B cell (primary cell): ENCODE data around the gene JARID2. TPM values are rescaled to one million over a fixed set of nuclear protein-coding genes. Genes with fewer than 3 reads are reported as not detected.

Experiments used
- ATAC-seq: fragments of 200-7000 bp; cut with Tn5 transposase; one replicate; pipeline ENCODE4 v1.10.0; 2021; ENCODE audit warnings: low read depth, mild to moderate bottlenecking, moderate number of reproducible peaks, moderate library complexity
- CTCF ChIA-PET: fragments of 350-600 bp; sonication (Branson Sonifier 250); formaldehyde crosslinking; loops from one replicate; lab custom pipeline; 2021; ENCODE audit warnings: antibody characterized with exemption, inconsistent platforms; lab: Charles Lee
- POLR2A ChIA-PET: fragments of 350-600 bp; sonication (Branson Sonifier 250); formaldehyde crosslinking; loops from one replicate; lab custom pipeline; 2021; ENCODE audit warnings: antibody characterized with exemption; lab: Charles Lee
- DNase-seq: peaks from one replicate; pipeline ENCODE4 v3.0.0; 2013
- H2AFZ ChIP-seq: 2 replicates; pipeline ENCODE4 v1.6.1; 2012; ENCODE audit warnings: mild to moderate bottlenecking, low read depth, low read length; ENCODE audit not compliant: insufficient read depth, poor library complexity, severe bottlenecking
- H3K27ac ChIP-seq, 2 donors: 1 replicate in 1 of 2; 2 replicates in 1 of 2; pipeline ENCODE4 v1.5.1; 2012 to 2013; ENCODE audit warnings: low read length in 2 of 2, mild to moderate bottlenecking in 2 of 2, moderate library complexity in 1 of 2
- H3K27me3 ChIP-seq, 4 experiments: fragments of 200-600 bp in 1 of 4; sonication (generic) in 1 of 4; replicated peaks in 1 of 4; 1 replicate in 2 of 4; 2 replicates in 2 of 4; pipeline versions ENCODE4 v1.6.1 to v1.7.0; 2013 to 2016; ENCODE audit warnings: low read length in 3 of 4, mild to moderate bottlenecking in 2 of 4, mixed read lengths in 1 of 4, moderate library complexity in 1 of 4; ENCODE audit not compliant: insufficient read depth in 4 of 4, control insufficient read depth in 3 of 4; ENCODE audit errors: control extremely low read depth in 1 of 4
- H3K36me3 ChIP-seq, 2 experiments: replicated peaks in 1 of 2; 1 replicate in 1 of 2; 2 replicates in 1 of 2; pipeline versions ENCODE4 v1.6.1 to v1.7.1; 2013; ENCODE audit warnings: low read length in 1 of 2; ENCODE audit not compliant: insufficient read depth in 2 of 2, control insufficient read depth in 1 of 2; ENCODE audit errors: control extremely low read depth in 1 of 2, extremely low read depth in 1 of 2
- H3K4me1 ChIP-seq, 2 donors: fragments of 200-600 bp in 1 of 2; sonication (generic) in 1 of 2; 1 replicate in 1 of 2; 2 replicates in 1 of 2; pipeline versions ENCODE4 v1.5.1 to v1.6.1; 2013 to 2017; ENCODE audit warnings: low read length in 2 of 2; ENCODE audit not compliant: control insufficient read depth in 2 of 2, insufficient read depth in 2 of 2
- H3K4me2 ChIP-seq: replicated peaks from 2 replicates; pipeline ENCODE3; 2012; ENCODE audit warnings: mild to moderate bottlenecking, low read depth, low read length; ENCODE audit not compliant: poor library complexity, severe bottlenecking
- H3K4me3 ChIP-seq, 5 experiments: fragments of 200-600 bp in 1 of 5; sonication (generic) in 1 of 5; 1 replicate in 3 of 5; 2 replicates in 2 of 5; pipeline versions ENCODE4 v1.5.1 to v1.7.0; 2011 to 2016; ENCODE audit warnings: low read length in 4 of 5, mild to moderate bottlenecking in 4 of 5, low read depth in 2 of 5, control low read depth in 1 of 5, moderate library complexity in 1 of 5; ENCODE audit not compliant: insufficient read depth in 1 of 5; ENCODE audit errors: control extremely low read depth in 1 of 5, extremely low read depth in 1 of 5
- H3K79me2 ChIP-seq: fragments of 200-600 bp; sonication (generic); one replicate; pipeline ENCODE4 v1.6.0; 2016; ENCODE audit warnings: low read length; ENCODE audit not compliant: control insufficient read depth, insufficient read depth
- H3K9ac ChIP-seq: fragments of 200-600 bp; sonication (generic); 2 replicates; pipeline ENCODE4 v1.6.1; 2017; ENCODE audit warnings: mild to moderate bottlenecking, low read length, moderate library complexity
- H3K9me3 ChIP-seq, 3 donors: one replicate each; pipeline versions ENCODE4 v1.6.1 to v1.7.1; 2013; ENCODE audit warnings: low read length in 2 of 3; ENCODE audit not compliant: control insufficient read depth in 2 of 3, insufficient read depth in 1 of 3; ENCODE audit errors: control extremely low read depth in 1 of 3
- H4K20me1 ChIP-seq: 2 replicates; pipeline ENCODE4 v1.6.0; 2012; ENCODE audit warnings: mild to moderate bottlenecking, low read length; ENCODE audit not compliant: insufficient read depth, control insufficient read depth, poor library complexity, severe bottlenecking
- H3K27ac Mint-ChIP-seq: one replicate; pipeline ENCODE4 v1.8.0; 2021; ENCODE audit warnings: mixed read lengths
- H3K27me3 Mint-ChIP-seq: one replicate; pipeline ENCODE4 v1.8.0; 2021; ENCODE audit warnings: mixed read lengths
- H3K4me1 Mint-ChIP-seq: one replicate; pipeline ENCODE4 v1.8.0; 2021; ENCODE audit warnings: mixed read lengths
- H3K4me3 Mint-ChIP-seq: one replicate; pipeline ENCODE4 v1.8.0; 2021; ENCODE audit warnings: mixed read lengths
- H3K9me3 Mint-ChIP-seq: one replicate; pipeline ENCODE4 v1.8.0; 2022; ENCODE audit warnings: mixed read lengths; ENCODE audit not compliant: insufficient read depth
- EZH2 ChIP-seq: IDR thresholded peaks from 2 replicates; pipeline ENCODE4 v1.6.1; 2012; ENCODE audit warnings: borderline replicate concordance, low read depth, mild to moderate bottlenecking, moderate library complexity, low read length; ENCODE audit not compliant: insufficient read depth, poor library complexity, severe bottlenecking
- WGBS: methylation state at CpG from one replicate; pipeline ENCODE4 v1.1.5; 2013; ENCODE audit warnings: missing lambda C conversion rate; ENCODE audit not compliant: insufficient coverage; 5-methylcytosine and 5-hydroxymethylcytosine counted together
- intact Hi-C: fragments of 100-400 bp; cut with micrococcal nuclease; formaldehyde crosslinking; loops from one replicate; pipeline ENCODE4 v1.10.0; 2022
- polyA plus RNA-seq: library from polyadenylated mRNA; depleted of rRNA; stranded (reverse); fragments of >200 nt; gene quantifications from 2 replicates; pipeline ENCODE4 v1.2.3, GENCODE V29; 2012
- total RNA-seq, 2 donors: library from RNA; stranded (reverse); fragments of 120-200 nt in 1 of 2; gene quantifications; 1 replicate in 1 of 2; 2 replicates in 1 of 2; pipeline versions ENCODE4 v1.2.3 to v1.2.4, GENCODE V29; 2013 to 2022
- TF ChIP-seq, protein P1 (sequence below): fragments of 200-600 bp; IDR thresholded peaks from one replicate; pipeline ENCODE4 v1.8.0; 2022; ENCODE audit warnings: antibody characterized with exemption, mild to moderate bottlenecking

JARID2 gene
- total and polyA plus RNA-seq, 2 donors (not counting 1 experiment from before 2014, with no cell fraction given): 11.0 to 58.1 TPM

DNA sequence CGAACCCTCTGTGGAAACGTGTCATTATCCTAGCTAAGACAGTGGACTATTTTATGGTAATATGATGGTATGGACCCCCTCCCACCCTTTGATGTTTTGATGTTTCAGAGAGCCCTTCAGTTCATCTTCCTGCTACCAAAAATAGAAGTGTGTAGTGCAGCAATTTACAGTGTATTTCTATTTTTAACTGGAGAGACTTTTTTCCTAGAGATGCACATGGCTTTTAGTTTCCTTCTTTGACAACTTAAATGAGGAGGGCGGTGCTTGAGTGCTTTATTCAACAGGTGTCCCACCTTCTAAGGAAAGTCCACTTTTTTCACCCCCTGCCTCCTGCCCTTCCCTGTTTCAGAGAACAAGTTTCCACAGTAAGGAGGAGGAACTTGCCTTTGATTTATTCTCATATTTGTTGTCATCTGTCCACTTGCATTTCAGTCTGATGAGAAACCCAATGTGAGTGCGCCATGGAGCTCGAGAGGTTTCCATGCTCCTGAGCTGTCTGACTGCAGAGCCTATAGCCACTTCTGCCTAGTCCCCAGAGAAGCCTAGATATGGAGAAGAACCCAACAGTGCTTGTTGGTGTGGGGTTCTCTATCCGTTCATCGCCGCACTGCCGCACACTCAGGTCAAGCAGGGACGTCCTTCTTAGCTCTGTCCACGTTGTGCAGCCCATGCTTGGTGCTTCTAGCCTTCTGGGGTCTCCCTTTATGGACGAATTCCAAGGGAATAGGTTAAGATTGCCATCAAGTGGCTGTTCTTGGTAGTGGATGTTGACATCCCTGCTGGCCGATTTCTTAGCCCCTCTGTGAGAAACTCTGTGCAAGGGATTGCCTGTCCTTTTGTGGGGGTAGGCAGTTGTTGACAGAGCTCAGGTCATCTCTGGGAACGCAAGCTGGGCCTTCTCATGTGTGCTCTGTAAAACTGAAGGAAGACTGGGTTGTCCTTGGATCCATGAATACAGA is 144.2 kb downstream of the JARID2 start:
- Histone ChIP-seq H3K27me3 (no peaks in the 10 kb centered on the region), H3K9ac (peak overlapping the region; percentile 23), H3K4me1 (peaks cover 52 to 54% of the 10 kb centered on the region in 2 donors), H3K4me3 (peak overlapping the region in 1 of 5 experiments; percentile 4), H3K4me2 (peak overlapping the region; percentile 47), H3K79me2 (peaks cover 99% of the 10 kb centered on the region), H2AFZ (no peak overlapping the region), H3K36me3 (peaks cover 0 to 1% of the 10 kb centered on the region in 2 experiments), H3K9me3 (no peaks in the 10 kb centered on the region), H4K20me1 (peaks cover 65% of the 10 kb centered on the region), H3K27ac (peak overlapping the region; percentile 4 to 31)
- Mint-ChIP-seq H3K4me1 (peaks cover 69% of the 10 kb centered on the region), H3K4me3 (peak overlapping the region; percentile 33), H3K27me3 (no peaks in the 10 kb centered on the region), H3K9me3 (no peaks in the 10 kb centered on the region), H3K27ac (peak overlapping the region; percentile 21)
- POLR2A ChIA-PET: interaction anchor here (1.4 kb wide), 1 partner anchor 9 kb away, joined by 3 read pairs; no protein-coding TSS in a partner anchor
- 53% methylated on average over 10 of the region's 14 CpGs for WGBS
- CTCF ChIA-PET: interaction anchor here (0.6 to 2.9 kb wide), 18 partner anchors 9 to 1481 kb away, joined by 3 to 7 read pairs (median 3); no protein-coding TSS in a partner anchor
- peak; percentile 51 for ATAC-seq
- intact Hi-C loops: loop anchor here (1.0 kb wide), 1 partner anchor 1179 kb away; no protein-coding TSS in a partner anchor
- TF ChIP-seq, protein P1, sequence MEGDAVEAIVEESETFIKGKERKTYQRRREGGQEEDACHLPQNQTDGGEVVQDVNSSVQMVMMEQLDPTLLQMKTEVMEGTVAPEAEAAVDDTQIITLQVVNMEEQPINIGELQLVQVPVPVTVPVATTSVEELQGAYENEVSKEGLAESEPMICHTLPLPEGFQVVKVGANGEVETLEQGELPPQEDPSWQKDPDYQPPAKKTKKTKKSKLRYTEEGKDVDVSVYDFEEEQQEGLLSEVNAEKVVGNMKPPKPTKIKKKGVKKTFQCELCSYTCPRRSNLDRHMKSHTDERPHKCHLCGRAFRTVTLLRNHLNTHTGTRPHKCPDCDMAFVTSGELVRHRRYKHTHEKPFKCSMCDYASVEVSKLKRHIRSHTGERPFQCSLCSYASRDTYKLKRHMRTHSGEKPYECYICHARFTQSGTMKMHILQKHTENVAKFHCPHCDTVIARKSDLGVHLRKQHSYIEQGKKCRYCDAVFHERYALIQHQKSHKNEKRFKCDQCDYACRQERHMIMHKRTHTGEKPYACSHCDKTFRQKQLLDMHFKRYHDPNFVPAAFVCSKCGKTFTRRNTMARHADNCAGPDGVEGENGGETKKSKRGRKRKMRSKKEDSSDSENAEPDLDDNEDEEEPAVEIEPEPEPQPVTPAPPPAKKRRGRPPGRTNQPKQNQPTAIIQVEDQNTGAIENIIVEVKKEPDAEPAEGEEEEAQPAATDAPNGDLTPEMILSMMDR: peak; percentile 67
- no peak for TF ChIP-seq EZH2
- peak; percentile 68 for DNase-seq
